SK-N-SH treated with all-trans-retinoic acid at 6 μM for 48 hours (cell line): Measurements from ENCODE around the gene UPK1A.

ENCODE experiments used
- ATAC-seq: fragments of 200-7000 bp; cut with Tn5 transposase; 3 replicates; pipeline ENCODE4 v1.9.1; 2020; ENCODE audit warnings: mild to moderate bottlenecking, moderate library complexity
- ARNTL ChIP-seq: fragments of 450-650 bp; formaldehyde crosslinking; IDR thresholded peaks from 2 replicates; pipeline ENCODE4 v1.5.0; 2020; ENCODE audit warnings: low read depth, mild to moderate bottlenecking, moderate library complexity, borderline replicate concordance
- BACH2 ChIP-seq: fragments of 250-450 bp; sonication (Bioruptor Pico); IDR thresholded peaks from 2 replicates; pipeline ENCODE4 v1.9.0; 2021; ENCODE audit warnings: mild to moderate bottlenecking, borderline replicate concordance
- CREB5 ChIP-seq: fragments of 250-450 bp; sonication (Bioruptor Pico); IDR thresholded peaks from 2 replicates; pipeline ENCODE4 v1.5.1; 2020; ENCODE audit warnings: low read depth, mild to moderate bottlenecking, moderate library complexity
- CSDC2 ChIP-seq: fragments of 250-450 bp; sonication (Bioruptor Pico); IDR thresholded peaks from 2 replicates; pipeline ENCODE4 v1.5.0; 2020; ENCODE audit warnings: mild to moderate bottlenecking, moderate library complexity
- CSRNP3 ChIP-seq: fragments of 250-450 bp; sonication (Bioruptor Pico); IDR thresholded peaks from 2 replicates; pipeline ENCODE4 v1.5.1; 2021; ENCODE audit warnings: mild to moderate bottlenecking, moderate library complexity
- ESRRG ChIP-seq: fragments of 250-450 bp; sonication (Bioruptor Pico); IDR thresholded peaks from 2 replicates; pipeline ENCODE4 v1.6.1; 2021; ENCODE audit warnings: mild to moderate bottlenecking
- GLIS3 ChIP-seq: fragments of 250-450 bp; sonication (Bioruptor Pico); IDR thresholded peaks from 2 replicates; pipeline ENCODE4 v1.5.0; 2020; ENCODE audit warnings: mild to moderate bottlenecking, moderate library complexity
- ISL1 ChIP-seq: fragments of 250-450 bp; sonication (Bioruptor Pico); IDR thresholded peaks from 2 replicates; pipeline ENCODE4 v2.1.2; 2022; ENCODE audit warnings: mild to moderate bottlenecking, moderate library complexity
- OSR1 ChIP-seq: fragments of 250-450 bp; sonication (Bioruptor Pico); IDR thresholded peaks from 2 replicates; pipeline ENCODE4 v1.8.0; 2022; ENCODE audit warnings: moderate library complexity, mild to moderate bottlenecking, inconsistent platforms
- PATZ1 ChIP-seq: fragments of 250-450 bp; sonication (Bioruptor Pico); IDR thresholded peaks from 2 replicates; pipeline ENCODE4 v1.8.0; 2020; ENCODE audit warnings: mild to moderate bottlenecking, moderate library complexity, borderline replicate concordance
- PPARA ChIP-seq: fragments of 250-450 bp; sonication (Bioruptor Pico); IDR thresholded peaks from 2 replicates; pipeline ENCODE4 v1.5.0; 2020; ENCODE audit warnings: mild to moderate bottlenecking, borderline replicate concordance
- RARB ChIP-seq: fragments of 250-450 bp; sonication (Bioruptor Pico); IDR thresholded peaks from 2 replicates; pipeline ENCODE4 v1.8.0; 2021; ENCODE audit warnings: mild to moderate bottlenecking, moderate library complexity
- SNAI2 ChIP-seq: fragments of 250-450 bp; sonication (Bioruptor Pico); IDR thresholded peaks from 2 replicates; pipeline ENCODE4 v1.5.0; 2020; ENCODE audit warnings: mild to moderate bottlenecking, moderate library complexity
- TCF4 ChIP-seq: fragments of 250-450 bp; sonication (Bioruptor Pico); IDR thresholded peaks from 2 replicates; pipeline ENCODE4 v1.8.0; 2021; ENCODE audit warnings: mild to moderate bottlenecking, moderate library complexity, borderline replicate concordance
- TOX ChIP-seq: fragments of 250-450 bp; sonication (Bioruptor Pico); IDR thresholded peaks from 2 replicates; pipeline ENCODE4 v1.8.0; 2021; ENCODE audit warnings: mild to moderate bottlenecking, moderate library complexity, borderline replicate concordance
- ZC3H10 ChIP-seq: fragments of 250-450 bp; sonication (Bioruptor Pico); IDR thresholded peaks from 2 replicates; pipeline ENCODE4 v1.5.1; 2021; ENCODE audit warnings: mild to moderate bottlenecking, moderate library complexity
- ZFP3 ChIP-seq: fragments of 250-450 bp; sonication (Bioruptor Pico); IDR thresholded peaks from 2 replicates; pipeline ENCODE4 v1.5.0; 2020; ENCODE audit warnings: mild to moderate bottlenecking, moderate library complexity
- ZFP30 ChIP-seq: fragments of 450-650 bp; formaldehyde crosslinking; IDR thresholded peaks from 2 replicates; pipeline ENCODE4 v1.5.0; 2022; ENCODE audit warnings: mild to moderate bottlenecking, moderate library complexity
- ZNF565 ChIP-seq: fragments of 450-650 bp; formaldehyde crosslinking; conservative IDR thresholded peaks from 2 replicates; pipeline ENCODE4 v1.5.0; 2020; ENCODE audit warnings: low read depth, mild to moderate bottlenecking, moderate library complexity
- ZNF70 ChIP-seq: fragments of 450-650 bp; formaldehyde crosslinking; IDR thresholded peaks from 2 replicates; pipeline ENCODE4 v1.5.0; 2020; ENCODE audit warnings: mild to moderate bottlenecking, moderate library complexity
- ZNF8 ChIP-seq: fragments of 450-650 bp; formaldehyde crosslinking; IDR thresholded peaks from 2 replicates; pipeline ENCODE4 v1.5.0; 2020; ENCODE audit warnings: mild to moderate bottlenecking, moderate library complexity

Gene UPK1A

GRCh38 chr19:35657904-35658700 is 8.2 kb upstream of the UPK1A start:
- no peak for TF ChIP-seq SNAI2
- TF ChIP-seq CREB5 (CRISPR knock-in tag) = no peak
- TF ChIP-seq ZNF70 (CRISPR knock-in tag) = no peak
- no peak for TF ChIP-seq ZC3H10
- no peak for TF ChIP-seq PPARA (CRISPR knock-in tag)
- TF ChIP-seq ARNTL = no peak
- no peak for TF ChIP-seq ZFP3 (CRISPR knock-in tag)
- no peak for TF ChIP-seq RARB (CRISPR knock-in tag)
- TF ChIP-seq PATZ1 (CRISPR knock-in tag) = no peak
- TF ChIP-seq ESRRG (CRISPR knock-in tag) = no peak
- no peak for TF ChIP-seq ZNF565 (CRISPR knock-in tag)
- TF ChIP-seq TCF4 = no peak
- TF ChIP-seq ZNF8 (CRISPR knock-in tag) = no peak
- TF ChIP-seq OSR1 (CRISPR knock-in tag) = no peak
- TF ChIP-seq ZFP30 (CRISPR knock-in tag) = no peak
- no peak for TF ChIP-seq ISL1 (CRISPR knock-in tag)
- TF ChIP-seq CSDC2 = no peak
- TF ChIP-seq CSRNP3 = no peak
- no peak for TF ChIP-seq TOX (CRISPR knock-in tag)
- TF ChIP-seq BACH2 (CRISPR knock-in tag) = no peak
- ATAC-seq = peak; percentile 56; the same call in 1 of the 3 replicates

GRCh38 chr19:35661995-35662340 is 4.3 kb upstream of the UPK1A start:
- no peak for ATAC-seq
- TF ChIP-seq TOX (CRISPR knock-in tag) = no peak
- no peak for TF ChIP-seq CREB5 (CRISPR knock-in tag)
- TF ChIP-seq PATZ1 (CRISPR knock-in tag) = no peak
- TF ChIP-seq ZFP30 (CRISPR knock-in tag) = no peak
- no peak for TF ChIP-seq TCF4
- TF ChIP-seq PPARA (CRISPR knock-in tag) = no peak
- TF ChIP-seq ZNF565 (CRISPR knock-in tag) = no peak
- no peak for TF ChIP-seq BACH2 (CRISPR knock-in tag)
- TF ChIP-seq ZC3H10 = no peak
- no peak for TF ChIP-seq ZNF70 (CRISPR knock-in tag)
- no peak for TF ChIP-seq GLIS3
- TF ChIP-seq, all 23 proteins: peak for 0

GRCh38 chr19:35663981-35664380 is 2.3 kb upstream of the UPK1A start:
- ATAC-seq = no peak
- TF ChIP-seq ZFP30 (CRISPR knock-in tag) = no peak
- no peak for TF ChIP-seq ARNTL
- no peak for TF ChIP-seq BACH2 (CRISPR knock-in tag)
- TF ChIP-seq ZC3H10 = no peak
- no peak for TF ChIP-seq ZNF565 (CRISPR knock-in tag)
